B cell (primary cell): ENCODE measurements around the gene CCDC170. TPM values are rescaled to one million over a fixed set of nuclear protein-coding genes. Genes with fewer than 3 reads are reported as not detected.

Experiments used
- ATAC-seq: fragments of 200-7000 bp; cut with Tn5 transposase; one replicate; pipeline ENCODE4 v1.10.0; 2021; ENCODE audit warnings: low read depth, mild to moderate bottlenecking, moderate number of reproducible peaks, moderate library complexity
- CTCF ChIA-PET: fragments of 350-600 bp; sonication (Branson Sonifier 250); formaldehyde crosslinking; loops from one replicate; lab custom pipeline; 2021; ENCODE audit warnings: antibody characterized with exemption, inconsistent platforms; lab: Charles Lee
- POLR2A ChIA-PET: fragments of 350-600 bp; sonication (Branson Sonifier 250); formaldehyde crosslinking; loops from one replicate; lab custom pipeline; 2021; ENCODE audit warnings: antibody characterized with exemption; lab: Charles Lee
- DNase-seq: peaks from one replicate; pipeline ENCODE4 v3.0.0; 2013
- H2AFZ ChIP-seq: 2 replicates; pipeline ENCODE4 v1.6.1; 2012; ENCODE audit warnings: mild to moderate bottlenecking, low read depth, low read length; ENCODE audit not compliant: insufficient read depth, poor library complexity, severe bottlenecking
- H3K27ac ChIP-seq, 2 donors: 1 replicate in 1 of 2; 2 replicates in 1 of 2; pipeline ENCODE4 v1.5.1; 2012 to 2013; ENCODE audit warnings: low read length in 2 of 2, mild to moderate bottlenecking in 2 of 2, moderate library complexity in 1 of 2
- H3K27me3 ChIP-seq, 4 experiments: fragments of 200-600 bp in 1 of 4; sonication (generic) in 1 of 4; replicated peaks in 1 of 4; 1 replicate in 2 of 4; 2 replicates in 2 of 4; pipeline versions ENCODE4 v1.6.1 to v1.7.0; 2013 to 2016; ENCODE audit warnings: low read length in 3 of 4, mild to moderate bottlenecking in 2 of 4, mixed read lengths in 1 of 4, moderate library complexity in 1 of 4; ENCODE audit not compliant: insufficient read depth in 4 of 4, control insufficient read depth in 3 of 4; ENCODE audit errors: control extremely low read depth in 1 of 4
- H3K36me3 ChIP-seq, 2 experiments: replicated peaks in 1 of 2; 1 replicate in 1 of 2; 2 replicates in 1 of 2; pipeline versions ENCODE4 v1.6.1 to v1.7.1; 2013; ENCODE audit warnings: low read length in 1 of 2; ENCODE audit not compliant: insufficient read depth in 2 of 2, control insufficient read depth in 1 of 2; ENCODE audit errors: control extremely low read depth in 1 of 2, extremely low read depth in 1 of 2
- H3K4me1 ChIP-seq, 2 donors: fragments of 200-600 bp in 1 of 2; sonication (generic) in 1 of 2; 1 replicate in 1 of 2; 2 replicates in 1 of 2; pipeline versions ENCODE4 v1.5.1 to v1.6.1; 2013 to 2017; ENCODE audit warnings: low read length in 2 of 2; ENCODE audit not compliant: control insufficient read depth in 2 of 2, insufficient read depth in 2 of 2
- H3K4me2 ChIP-seq: replicated peaks from 2 replicates; pipeline ENCODE3; 2012; ENCODE audit warnings: mild to moderate bottlenecking, low read depth, low read length; ENCODE audit not compliant: poor library complexity, severe bottlenecking
- H3K4me3 ChIP-seq, 5 experiments: fragments of 200-600 bp in 1 of 5; sonication (generic) in 1 of 5; 1 replicate in 3 of 5; 2 replicates in 2 of 5; pipeline versions ENCODE4 v1.5.1 to v1.7.0; 2011 to 2016; ENCODE audit warnings: low read length in 4 of 5, mild to moderate bottlenecking in 4 of 5, low read depth in 2 of 5, control low read depth in 1 of 5, moderate library complexity in 1 of 5; ENCODE audit not compliant: insufficient read depth in 1 of 5; ENCODE audit errors: control extremely low read depth in 1 of 5, extremely low read depth in 1 of 5
- H3K79me2 ChIP-seq: fragments of 200-600 bp; sonication (generic); one replicate; pipeline ENCODE4 v1.6.0; 2016; ENCODE audit warnings: low read length; ENCODE audit not compliant: control insufficient read depth, insufficient read depth
- H3K9ac ChIP-seq: fragments of 200-600 bp; sonication (generic); 2 replicates; pipeline ENCODE4 v1.6.1; 2017; ENCODE audit warnings: mild to moderate bottlenecking, low read length, moderate library complexity
- H3K9me3 ChIP-seq, 3 donors: one replicate each; pipeline versions ENCODE4 v1.6.1 to v1.7.1; 2013; ENCODE audit warnings: low read length in 2 of 3; ENCODE audit not compliant: control insufficient read depth in 2 of 3, insufficient read depth in 1 of 3; ENCODE audit errors: control extremely low read depth in 1 of 3
- H4K20me1 ChIP-seq: 2 replicates; pipeline ENCODE4 v1.6.0; 2012; ENCODE audit warnings: mild to moderate bottlenecking, low read length; ENCODE audit not compliant: insufficient read depth, control insufficient read depth, poor library complexity, severe bottlenecking
- H3K27ac Mint-ChIP-seq: one replicate; pipeline ENCODE4 v1.8.0; 2021; ENCODE audit warnings: mixed read lengths
- H3K27me3 Mint-ChIP-seq: one replicate; pipeline ENCODE4 v1.8.0; 2021; ENCODE audit warnings: mixed read lengths
- H3K4me1 Mint-ChIP-seq: one replicate; pipeline ENCODE4 v1.8.0; 2021; ENCODE audit warnings: mixed read lengths
- H3K4me3 Mint-ChIP-seq: one replicate; pipeline ENCODE4 v1.8.0; 2021; ENCODE audit warnings: mixed read lengths
- H3K9me3 Mint-ChIP-seq: one replicate; pipeline ENCODE4 v1.8.0; 2022; ENCODE audit warnings: mixed read lengths; ENCODE audit not compliant: insufficient read depth
- CTCF ChIP-seq: fragments of 200-600 bp; IDR thresholded peaks from one replicate; pipeline ENCODE4 v1.8.0; 2022; ENCODE audit warnings: antibody characterized with exemption, mild to moderate bottlenecking
- EZH2 ChIP-seq: IDR thresholded peaks from 2 replicates; pipeline ENCODE4 v1.6.1; 2012; ENCODE audit warnings: borderline replicate concordance, low read depth, mild to moderate bottlenecking, moderate library complexity, low read length; ENCODE audit not compliant: insufficient read depth, poor library complexity, severe bottlenecking
- WGBS: methylation state at CpG from one replicate; pipeline ENCODE4 v1.1.5; 2013; ENCODE audit warnings: missing lambda C conversion rate; ENCODE audit not compliant: insufficient coverage; 5-methylcytosine and 5-hydroxymethylcytosine counted together
- intact Hi-C: fragments of 100-400 bp; cut with micrococcal nuclease; formaldehyde crosslinking; loops from one replicate; pipeline ENCODE4 v1.10.0; 2022
- polyA plus RNA-seq: library from polyadenylated mRNA; depleted of rRNA; stranded (reverse); fragments of >200 nt; gene quantifications from 2 replicates; pipeline ENCODE4 v1.2.3, GENCODE V29; 2012
- total RNA-seq, 2 donors: library from RNA; stranded (reverse); fragments of 120-200 nt in 1 of 2; gene quantifications; 1 replicate in 1 of 2; 2 replicates in 1 of 2; pipeline versions ENCODE4 v1.2.3 to v1.2.4, GENCODE V29; 2013 to 2022

Gene CCDC170
- total and polyA plus RNA-seq, 2 donors (not counting 1 experiment from before 2014, with no cell fraction given) = 0.01 TPM; not detected in 1

DNA sequence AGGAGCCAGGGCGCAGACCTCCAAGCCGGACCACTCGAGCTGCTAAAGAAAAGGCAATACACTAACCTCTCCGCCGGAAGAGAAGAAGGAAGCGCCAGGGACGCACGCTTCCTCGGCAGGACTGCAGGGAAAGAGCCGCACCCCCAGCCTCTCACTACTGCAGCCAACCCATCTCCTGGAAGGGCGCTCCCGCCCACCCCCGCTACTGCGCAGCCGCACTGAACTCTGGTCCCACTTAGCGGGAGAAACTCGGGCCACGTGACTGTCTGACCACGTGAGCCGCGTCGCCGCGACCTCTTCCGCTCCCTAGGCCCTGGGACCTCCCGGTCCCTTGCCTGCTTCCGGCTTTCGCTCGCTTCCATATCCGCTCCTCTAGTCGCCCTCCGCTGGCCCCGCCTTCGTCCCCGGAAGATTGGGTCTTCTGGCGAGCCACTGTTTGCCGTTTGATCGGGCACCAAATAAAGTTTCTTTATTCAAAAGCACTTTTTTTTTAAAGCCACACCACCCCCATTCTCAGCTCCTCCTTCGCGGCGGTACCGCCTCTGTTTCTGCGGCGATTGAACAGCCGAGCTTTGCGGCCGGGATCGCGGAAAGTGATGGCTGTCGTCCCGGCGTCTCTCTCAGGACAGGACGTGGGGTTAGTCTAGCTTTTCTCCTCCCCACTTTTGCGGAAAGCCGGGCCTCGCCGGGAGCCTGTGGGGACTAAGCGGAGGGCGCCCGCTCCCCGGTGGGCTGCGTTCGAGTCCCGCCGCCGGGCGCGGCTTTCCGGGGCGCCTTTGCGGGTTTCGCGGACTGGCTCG is 41.7 kb upstream of the CCDC170 start, which contains the start of gene RMND1:
TSS of gene RMND1 (minus strand) at position 177 of the 800 bp plus-strand sequence. CDS start 6,315 bp downstream, outside the sequence.
- Histone ChIP-seq H3K9me3 (no peaks in the 10 kb centered on the region), H3K27ac (peak within 1 kb of the TSS; percentile 64 to 88), H3K9ac (peak within 1 kb of the TSS; percentile 84), H2AFZ (peak within 1 kb of the TSS; percentile 96), H3K27me3 (no peaks in the 10 kb centered on the region), H3K4me2 (peak within 1 kb of the TSS; percentile 84), H4K20me1 (no peaks in the 10 kb centered on the region), H3K36me3 (no peaks in the 10 kb centered on the region), H3K4me3 (peak within 1 kb of the TSS; percentile 74 to 94 (median 88)), H3K79me2 (peaks cover 48% of the 10 kb centered on the region), H3K4me1 (peaks cover 18 to 20% of the 10 kb centered on the region in 2 donors)
- Mint-ChIP-seq H3K9me3 (no peaks in the 10 kb centered on the region), H3K27ac (peak within 1 kb of the TSS; percentile 88), H3K4me3 (peak within 1 kb of the TSS; percentile 97), H3K27me3 (no peaks in the 10 kb centered on the region), H3K4me1 (peaks cover 32% of the 10 kb centered on the region)
- TF ChIP-seq CTCF (no peak), EZH2 (no peak)
- under 1% methylated on average over 73 of the region's 74 CpGs for WGBS
- CTCF ChIA-PET = interaction anchor here (1.2 to 3.3 kb wide), 6 partner anchors 10 to 128 kb away, joined by 3 to 11 read pairs (median 6); no protein-coding TSS in a partner anchor
- peak; percentile 94 for ATAC-seq
- intact Hi-C loops = loop anchor here (1.0 to 10.0 kb wide), 3 partner anchors 62 to 1707 kb away; partner anchors contain the start of genes NUP43 and PCMT1
- peak; percentile 100 for DNase-seq
- POLR2A ChIA-PET = interaction anchor here (0.7 to 2.1 kb wide), 2 partner anchors 62 to 1531 kb away, joined by 3 to 16 read pairs; partner anchors contain the start of gene FBXO5
